SIG-M5 (cell line): ENCODE results near the gene OSCP1.

ENCODE experiments used
- DNase-seq: peaks from one replicate; lab custom pipeline; 2025; lab: John Stamatoyannopoulos, UW

OSCP1 gene

DNA sequence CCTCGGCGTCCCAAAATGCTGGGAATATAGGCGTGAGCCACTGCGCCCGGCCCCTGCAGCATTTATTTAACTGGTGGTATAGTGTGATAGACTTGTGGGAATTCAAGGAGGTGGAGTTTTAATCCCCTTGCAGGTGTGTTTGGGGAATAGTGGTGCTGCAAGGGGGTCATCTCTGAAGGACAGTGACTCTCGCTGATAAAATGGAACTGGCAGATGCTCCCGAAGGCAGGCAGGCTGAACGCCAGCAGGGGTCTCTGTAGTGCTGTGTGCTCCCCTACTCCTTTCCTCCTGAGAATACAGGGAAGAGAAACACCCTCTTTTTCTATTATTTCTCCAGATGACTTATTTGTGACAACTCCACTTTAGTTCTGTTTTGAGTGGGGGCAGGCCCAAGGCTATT lies 4.0 kb downstream of the OSCP1 start:
- DNase-seq: no peak

DNA sequence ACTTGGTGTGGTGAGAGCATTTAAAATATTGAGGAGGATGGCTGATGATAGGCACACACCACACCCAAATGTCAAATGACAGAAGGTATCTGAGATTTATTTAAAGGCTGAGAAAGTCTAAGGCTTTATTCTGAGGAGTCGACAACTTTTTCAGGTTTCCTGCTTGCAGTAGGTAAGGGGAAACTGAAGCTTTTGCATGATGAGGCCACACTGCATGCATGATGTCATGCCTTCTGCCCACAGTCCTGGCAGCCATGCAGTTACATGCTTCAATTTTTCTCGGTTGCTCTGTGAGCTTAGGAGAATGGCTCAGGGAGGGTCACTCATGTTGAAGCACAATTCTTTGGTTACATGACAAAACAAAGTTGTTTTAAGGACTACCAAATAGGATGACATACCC lies 7.0 kb downstream of the OSCP1 start:
- DNase-seq: no peak

DNA sequence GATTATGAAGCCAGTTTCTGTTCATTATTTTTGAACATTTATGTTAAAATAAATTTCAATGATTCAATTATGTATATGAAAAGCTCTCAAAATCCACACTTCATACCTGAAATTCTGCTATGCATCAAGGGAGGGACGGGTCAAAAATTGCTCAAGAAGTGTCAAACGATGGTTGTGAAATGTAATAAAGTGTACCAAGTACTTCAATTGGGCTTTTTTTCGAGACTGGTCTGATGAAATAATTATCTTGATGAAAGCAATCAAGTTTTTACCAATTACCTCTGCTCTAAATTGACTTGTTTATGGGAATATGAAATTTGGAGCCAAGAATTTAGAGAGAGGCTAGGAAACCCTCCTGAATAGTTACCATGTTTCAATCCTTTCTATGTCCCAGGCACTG lies 7.9 kb downstream of the OSCP1 start:
- no peak for DNase-seq

DNA sequence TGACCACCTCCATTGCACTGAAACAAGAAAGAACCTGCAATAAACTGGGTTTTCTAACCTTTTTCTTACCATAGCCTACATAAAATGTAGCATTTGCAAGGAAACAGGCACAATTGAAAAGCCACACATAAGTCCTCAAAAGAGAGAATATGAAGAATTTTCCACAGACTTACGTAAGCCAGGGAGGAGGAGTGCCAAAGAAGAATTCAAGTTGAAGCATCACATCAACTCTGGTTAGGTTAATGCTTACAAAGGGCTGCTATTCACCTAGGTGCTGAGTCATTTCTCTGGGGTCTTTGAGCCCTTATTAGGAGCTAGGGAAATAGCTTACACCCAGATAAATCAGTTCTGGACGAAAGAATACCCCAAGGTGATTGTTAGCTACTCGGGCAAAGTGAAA lies 9.6 kb downstream of the OSCP1 start:
- DNase-seq: no peak

DNA sequence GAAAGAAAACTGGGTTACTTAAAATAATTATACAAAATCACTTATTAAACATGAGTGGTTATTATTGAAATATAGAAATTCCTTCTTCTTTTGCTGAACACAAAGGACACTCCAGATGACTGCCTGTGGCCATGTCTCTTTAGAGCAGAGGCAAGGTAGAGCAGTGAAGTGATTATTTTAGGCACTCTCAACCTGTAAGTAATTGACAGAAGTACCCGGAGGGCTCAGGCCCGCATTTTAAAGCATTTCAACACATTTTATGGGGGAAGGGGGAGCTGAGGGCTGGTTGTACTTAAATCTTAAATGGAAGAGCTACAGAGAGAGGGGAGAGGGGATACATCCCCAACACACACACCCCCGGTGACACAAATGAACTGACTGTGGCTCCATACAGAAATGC lies 10.2 kb downstream of the OSCP1 start:
- no peak for DNase-seq

DNA sequence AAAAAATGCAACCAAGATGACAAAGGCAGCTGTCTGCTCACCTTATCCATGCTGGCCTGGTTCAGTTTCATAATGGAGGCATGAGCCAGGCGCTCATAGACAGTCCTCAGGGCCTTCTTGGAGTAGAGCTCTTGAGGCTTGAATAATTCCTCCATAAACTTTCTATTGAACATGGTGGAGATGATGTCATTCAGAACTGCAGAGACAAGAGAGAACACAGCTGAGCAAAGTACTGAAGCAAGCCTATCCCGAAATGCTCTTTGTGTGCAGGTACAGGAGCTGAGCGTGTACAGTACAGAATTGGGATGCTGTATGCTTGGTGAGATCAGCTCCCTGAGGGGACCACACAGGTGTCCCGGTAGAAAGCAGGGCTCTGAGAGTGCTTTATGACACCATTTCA lies 11.5 kb downstream of the OSCP1 start:
- DNase-seq: no peak

DNA sequence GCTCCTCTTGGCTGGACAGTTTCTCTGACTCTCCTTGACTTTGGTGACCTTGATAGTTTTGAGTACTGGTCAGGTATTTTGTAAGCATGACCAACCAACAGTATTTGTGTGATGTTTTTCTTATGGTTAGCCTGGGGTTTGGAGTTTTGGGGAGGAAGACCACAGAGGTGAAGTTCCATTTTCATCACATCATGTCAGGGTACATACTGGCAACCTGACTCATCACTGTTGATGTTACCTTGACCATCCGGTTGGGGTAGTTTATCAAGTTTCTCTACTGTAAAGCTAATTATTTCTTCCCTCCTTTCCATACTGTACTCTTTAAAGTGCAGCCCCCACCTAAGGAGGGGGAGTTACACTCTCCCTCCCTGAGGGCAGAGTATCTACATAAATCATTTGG lies 13.4 kb downstream of the OSCP1 start:
- DNase-seq: no peak

DNA sequence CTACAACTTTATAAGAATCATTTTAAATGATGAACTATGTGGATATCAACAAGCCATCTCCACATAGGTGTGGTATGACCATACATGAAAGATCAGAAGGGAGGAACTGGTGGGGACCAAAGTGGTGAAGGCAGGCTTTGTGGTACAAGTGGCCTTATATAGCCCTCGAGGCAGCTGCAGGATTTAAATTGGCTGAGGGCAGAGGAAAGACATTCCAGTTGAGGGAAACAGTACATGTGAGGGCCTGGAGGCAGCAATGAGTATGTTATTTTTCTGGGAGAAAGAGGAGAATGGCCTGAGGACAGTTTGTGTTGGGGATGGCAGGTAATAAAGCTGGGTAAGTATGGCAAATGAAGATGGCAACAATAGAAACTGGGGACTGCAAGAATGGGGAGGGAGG lies 17.1 kb downstream of the OSCP1 start:
- no peak for DNase-seq

DNA sequence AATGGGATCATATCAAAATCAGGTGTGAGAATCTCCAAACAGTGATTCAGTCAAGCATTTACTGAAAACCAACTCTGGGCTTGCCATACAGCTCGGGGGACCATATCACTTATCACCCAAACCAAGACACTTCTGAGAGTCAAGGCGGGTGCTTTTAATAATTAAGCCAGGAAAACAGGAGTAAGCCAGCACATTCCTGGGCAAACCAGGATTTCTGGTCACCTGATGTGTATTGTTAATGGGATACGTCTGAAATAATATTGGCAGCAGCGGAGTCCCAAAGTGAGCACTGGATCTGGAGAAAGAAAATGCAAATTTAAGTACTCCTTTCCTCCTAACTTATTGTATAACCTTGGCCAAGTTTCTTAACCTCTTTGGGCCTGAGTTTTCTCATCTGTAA lies 17.6 kb downstream of the OSCP1 start:
- no peak for DNase-seq

DNA sequence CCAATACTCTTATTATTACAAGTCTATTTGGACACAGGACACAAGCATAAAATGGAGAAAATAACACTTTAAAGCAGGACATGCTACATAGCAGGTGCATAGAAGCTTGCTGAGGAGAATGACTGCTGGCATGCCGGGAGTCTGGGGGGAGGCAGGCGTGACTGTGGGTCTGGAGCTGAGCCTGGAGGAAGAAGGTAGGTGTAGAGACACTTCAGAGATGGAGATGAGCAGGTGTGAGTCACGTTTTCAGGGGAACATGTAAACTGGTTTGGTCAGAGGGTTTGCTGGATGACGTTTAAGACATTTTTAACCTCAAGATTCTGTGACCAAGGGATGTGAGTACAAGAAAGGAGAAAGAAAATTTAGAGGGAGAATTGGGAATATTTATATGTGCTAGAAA lies 24.5 kb downstream of the OSCP1 start:
- DNase-seq: no peak

DNA sequence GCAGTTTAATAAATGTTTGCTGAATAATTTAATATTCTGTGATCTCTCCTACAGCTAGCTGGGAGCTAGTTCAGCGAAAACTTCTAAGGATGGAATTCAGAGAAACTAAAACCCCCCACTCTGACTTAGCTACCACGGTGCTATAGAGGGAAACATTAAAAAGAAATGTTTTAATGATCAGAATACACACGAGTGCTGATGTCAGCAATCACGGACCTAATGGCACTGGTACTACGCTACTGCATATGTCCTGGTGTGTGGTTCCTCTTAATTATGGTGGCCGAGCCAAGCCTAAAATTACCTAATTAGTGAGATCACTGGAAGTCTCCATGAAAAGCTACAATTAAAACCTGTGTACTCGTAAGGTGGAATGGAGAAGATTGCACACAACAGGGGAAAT lies 28.6 kb downstream of the OSCP1 start:
- no peak for DNase-seq

DNA sequence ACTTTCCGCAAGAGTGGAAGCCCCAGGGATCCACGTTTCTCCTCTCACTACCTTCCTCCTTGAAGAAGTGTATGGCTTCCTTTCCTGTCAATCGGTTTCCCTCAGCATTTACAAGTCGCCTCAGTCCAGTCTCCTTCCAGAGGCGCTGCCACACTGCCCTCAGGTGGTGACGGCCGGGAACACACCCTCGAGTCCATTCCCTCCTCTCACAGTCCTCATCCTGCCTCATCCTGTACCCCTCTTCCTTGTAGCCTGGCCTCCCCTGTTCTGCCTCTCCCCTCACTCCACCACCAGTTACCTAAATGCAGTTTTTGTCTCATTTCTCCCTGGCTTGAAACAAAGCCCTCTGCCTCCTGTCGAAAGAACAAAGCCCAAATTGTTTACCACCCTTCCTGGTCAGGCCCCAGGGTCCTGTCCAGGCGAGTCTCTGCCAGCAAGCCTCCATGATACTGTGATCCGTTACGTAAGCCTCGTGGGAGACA lies 29.4 kb downstream of the OSCP1 start:
- no peak for DNase-seq

DNA sequence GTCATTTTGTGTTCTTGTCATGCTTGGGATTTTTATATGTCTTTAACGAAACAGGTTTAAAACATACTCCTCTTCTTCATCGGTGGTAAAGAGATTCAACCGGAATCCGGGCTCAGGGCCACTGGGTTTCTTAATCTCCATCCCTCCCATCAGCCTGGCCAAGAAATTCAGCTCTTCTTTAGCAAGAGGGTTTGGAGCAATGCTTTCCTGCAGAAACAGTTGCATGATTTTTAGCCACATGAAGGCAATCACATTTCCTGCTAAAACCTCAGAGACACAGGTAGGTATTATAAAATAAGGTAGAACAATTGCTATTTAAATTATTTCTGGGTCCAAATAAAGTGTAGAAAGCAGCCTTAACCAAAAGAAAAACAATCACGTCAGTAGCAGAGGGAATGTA lies 29.8 kb downstream of the OSCP1 start:
- no peak for DNase-seq

DNA sequence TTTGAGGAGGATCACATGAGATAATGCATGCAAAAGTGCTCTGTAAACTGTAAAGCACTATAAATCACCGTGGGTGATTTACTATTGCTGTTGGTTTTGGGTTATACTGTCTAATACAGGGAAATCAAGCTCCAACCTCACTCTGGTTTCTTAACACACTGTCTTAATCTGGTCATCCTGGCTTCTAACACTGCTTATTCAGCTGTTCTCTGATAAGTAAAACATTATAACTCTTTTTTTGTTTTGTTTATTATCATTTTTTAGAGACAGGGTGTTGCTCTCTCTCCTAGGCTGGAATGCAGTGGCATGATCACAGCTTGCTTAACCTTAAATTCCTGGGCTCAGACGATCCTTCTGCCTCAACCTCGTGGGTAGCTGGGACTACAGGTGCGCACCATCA lies 30.7 kb downstream of the OSCP1 start:
- no peak for DNase-seq

DNA sequence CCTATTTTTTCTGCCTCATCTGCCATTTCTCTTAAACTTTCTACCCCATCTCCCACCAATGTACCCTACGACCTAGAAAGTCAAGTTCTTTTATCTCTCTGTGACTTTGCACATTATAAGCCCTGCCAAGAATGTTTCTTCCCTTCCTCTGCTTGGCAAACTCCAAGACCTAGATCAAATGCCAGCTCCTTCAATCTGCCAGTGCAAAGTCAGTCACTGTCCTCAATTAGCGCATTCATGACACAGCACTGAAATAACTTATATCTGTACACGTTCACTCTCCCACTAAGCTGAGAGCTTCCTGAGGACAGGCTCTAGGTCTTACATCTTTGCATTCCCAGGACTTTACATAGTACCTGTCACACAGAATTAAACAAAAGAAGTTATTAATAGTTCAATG lies 31.1 kb downstream of the OSCP1 start:
- DNase-seq: no peak

DNA sequence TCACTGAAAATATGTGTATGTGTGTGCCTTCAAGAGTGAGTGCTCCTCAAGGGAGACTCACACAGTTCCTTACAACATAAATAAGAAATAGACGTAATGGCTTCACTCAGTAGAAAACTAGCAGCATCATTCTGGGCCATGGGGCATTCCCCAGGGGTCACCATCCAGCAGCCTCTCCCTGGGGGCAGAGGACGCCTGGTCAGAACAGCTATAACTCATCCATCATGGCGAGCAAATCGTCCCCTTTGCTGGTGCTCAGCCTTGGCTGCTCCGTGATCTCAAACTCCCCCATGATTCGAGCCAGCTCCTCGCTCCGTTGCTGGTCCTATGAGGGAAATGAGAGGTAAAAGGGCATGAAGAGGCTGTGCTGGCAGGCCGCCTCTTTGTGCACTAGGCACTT lies 32.3 kb downstream of the OSCP1 start:
- no peak for DNase-seq

DNA sequence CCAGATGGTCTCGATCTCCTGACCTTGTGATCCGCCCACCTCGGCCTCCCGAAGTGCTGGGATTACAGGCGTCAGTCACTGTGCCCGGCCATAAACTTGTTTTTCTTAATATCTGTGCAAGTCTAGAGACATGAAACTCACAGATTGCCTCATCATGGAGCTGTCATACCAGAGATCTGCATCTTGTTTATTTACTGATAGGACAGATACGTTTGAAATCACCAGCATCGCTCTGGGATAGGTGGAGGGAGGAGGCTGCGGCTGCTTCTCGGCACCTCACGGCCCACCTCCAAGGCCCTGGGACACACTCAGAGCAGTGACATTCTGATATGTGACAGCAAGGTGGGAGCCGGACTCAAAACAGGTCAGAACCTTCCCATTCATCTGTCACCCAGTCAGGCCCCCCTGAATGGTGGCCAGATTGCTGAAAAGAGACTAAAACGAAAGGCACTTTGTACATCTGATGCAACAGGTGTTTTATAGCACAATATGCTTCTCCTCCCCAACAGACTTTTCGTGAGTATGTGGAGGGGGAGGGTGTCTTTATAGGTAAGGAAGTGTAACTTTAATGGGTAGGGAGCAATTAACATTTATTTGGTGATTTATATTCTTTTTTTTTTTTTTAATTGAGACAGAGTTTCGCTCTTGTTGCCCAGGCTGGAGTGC lies 34.5 kb downstream of the OSCP1 start:
- no peak for DNase-seq

DNA sequence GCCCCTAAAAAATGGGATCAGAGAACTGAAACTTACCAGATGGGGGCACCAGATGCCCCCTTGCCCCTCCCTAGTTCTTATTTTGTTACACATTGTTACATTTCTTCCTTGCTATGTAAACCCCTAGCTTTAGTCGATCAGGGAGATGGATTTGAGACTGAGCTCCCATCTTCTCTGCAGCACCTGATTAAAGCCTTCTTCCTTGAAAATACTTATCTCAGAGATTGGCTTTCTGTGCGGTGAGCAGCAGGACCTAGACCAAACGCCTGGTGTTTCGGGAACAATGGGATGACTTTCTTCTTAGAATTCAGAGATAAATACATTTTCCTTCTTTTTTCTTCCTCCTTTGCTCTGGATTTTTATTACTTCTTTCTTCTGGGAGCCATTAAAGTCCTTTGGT lies 35.9 kb downstream of the OSCP1 start:
- no peak for DNase-seq

DNA sequence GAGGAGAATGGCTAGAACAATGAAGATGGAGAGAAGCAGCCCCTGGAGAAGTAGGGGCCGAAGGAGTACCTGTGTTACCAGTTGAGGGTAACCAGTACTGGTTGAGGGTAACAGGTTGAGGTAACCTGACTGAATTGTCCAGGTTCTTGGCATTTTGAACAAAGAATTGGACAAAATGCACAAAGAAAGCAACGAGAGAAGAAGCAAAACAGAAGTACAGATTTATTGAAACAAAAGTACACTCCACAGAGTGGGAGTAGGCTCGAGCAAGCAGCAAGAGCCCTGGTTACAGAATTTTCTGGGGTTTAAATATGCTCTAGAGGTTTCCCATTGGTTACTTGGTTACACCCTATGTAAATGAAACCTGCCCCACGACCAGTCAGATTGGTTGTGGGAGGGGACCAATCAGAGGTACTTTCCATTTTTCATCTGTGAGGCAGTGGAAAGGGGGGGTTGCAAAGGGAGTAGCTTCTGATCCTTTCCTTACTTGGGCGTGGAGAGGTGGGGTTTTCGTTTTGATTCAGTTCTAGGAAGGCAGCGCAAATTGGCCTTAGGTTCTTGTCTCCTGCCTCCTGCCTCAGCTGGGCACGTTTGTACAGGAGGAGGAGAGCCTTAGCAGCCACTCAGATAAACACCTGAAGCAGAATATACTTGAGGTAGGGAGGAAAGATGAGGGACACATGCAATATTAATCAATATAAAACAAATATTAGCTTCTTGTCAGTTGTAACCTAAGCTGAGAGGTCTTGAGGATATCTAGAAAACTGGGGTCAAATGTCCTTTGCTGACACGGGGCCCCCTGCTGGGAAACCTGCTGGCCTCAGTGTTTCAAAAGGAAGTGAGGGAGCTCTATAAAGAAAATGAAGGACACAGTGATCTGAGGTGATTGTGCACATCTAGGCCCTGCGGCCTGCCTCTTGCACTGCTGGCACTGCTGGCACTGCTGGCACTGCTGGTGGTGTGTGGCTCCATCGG lies 38.3 kb downstream of the OSCP1 start:
- DNase-seq: no peak

DNA sequence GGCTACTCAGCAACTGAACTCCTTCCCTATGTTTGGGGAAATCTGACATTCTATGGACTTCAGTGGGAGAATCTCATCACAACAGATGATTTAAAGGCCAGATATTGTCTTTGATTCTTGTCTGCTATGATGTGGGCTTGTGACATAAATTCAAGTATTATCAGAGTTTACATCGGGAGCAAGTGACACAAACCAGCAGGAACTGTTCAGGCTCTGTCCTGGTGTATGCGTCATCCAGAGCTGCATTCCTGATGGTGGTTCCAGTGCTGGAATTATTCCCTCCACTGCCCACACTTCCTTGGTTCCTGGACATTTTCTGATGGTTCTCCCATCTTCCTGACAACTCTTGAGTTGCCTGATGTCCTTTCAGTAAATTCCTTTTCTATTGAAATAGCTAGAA lies 41.8 kb downstream of the OSCP1 start:
- DNase-seq: no peak

DNA sequence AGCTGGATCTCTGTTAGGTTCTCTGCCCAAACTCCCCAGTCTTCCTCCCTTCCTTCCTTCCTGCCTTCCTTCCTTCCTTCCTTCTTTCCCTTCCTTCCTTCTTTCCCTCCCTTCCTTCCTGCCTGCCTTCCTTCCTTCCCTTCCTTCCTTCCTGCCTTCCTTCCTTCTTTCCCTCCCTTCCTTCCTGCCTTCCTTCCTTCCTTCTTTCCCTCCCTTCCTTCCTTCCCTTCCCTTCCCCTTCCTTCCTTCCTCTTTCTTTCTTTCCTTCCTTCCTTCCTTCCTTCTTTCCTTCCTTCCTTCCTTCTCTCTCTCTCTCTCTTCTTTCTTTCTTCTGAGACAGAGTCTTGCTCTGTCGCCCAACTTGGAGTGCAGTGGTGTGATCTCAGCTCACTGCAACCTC lies 43.8 kb downstream of the OSCP1 start:
- DNase-seq: no peak

DNA sequence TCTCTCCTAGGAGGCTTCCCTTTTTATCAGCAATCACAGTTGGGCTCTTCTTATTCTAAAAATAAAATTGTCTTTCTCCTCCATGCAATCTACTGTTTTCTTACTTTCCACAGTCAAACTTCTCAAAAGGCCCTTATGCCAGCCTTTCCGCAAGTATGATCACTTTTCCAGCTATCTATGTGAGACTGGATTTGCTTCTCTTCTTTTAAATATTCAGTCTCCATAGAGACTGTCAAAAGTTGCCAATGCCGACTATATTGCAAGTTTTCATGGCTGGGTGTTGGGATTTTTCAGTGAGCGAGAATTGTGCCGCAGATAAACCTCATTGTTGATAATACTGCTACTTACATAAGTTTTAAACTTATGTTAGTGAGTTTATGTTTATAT lies 47.8 kb downstream of the OSCP1 start:
- DNase-seq: no peak
